ENCODE measurements around the gene TM7SF2.
A peak's percentile ranks its signal among the peaks of the same experiment; 100 is the strongest.

TM7SF2 gene

DNA sequence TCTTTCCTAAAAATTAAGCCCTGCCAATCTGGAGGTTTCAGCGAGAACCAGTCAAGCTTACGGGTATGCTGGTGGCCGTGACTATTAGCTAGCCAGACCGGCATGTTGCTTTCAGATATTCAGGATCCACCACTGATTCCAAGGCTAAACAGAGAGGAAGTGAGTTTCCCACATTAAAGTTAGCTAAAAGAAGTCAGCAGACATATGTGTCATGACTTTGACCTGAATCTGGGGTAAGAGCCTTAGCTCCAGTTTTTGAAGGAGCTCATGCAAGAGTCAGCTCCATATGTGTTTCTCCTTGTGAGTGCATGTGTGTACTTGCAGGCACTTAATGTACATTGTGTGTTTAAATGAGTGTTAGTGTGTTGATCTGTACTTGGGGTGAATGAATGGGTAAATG lies 26.2 kb upstream of the TM7SF2 start:
- Histone ChIP-seq H3K36me3 (ENCODE audit: insufficient read depth, low read length) (peaks cover 75% of the 10 kb centered on the region), H3K9me3 (ENCODE audit: insufficient read depth, low read length, severe bottlenecking) (no peaks in the 10 kb centered on the region), H3K27ac (ENCODE audit: low read length) (no peak overlapping the region), H3K4me3 (ENCODE audit: low read depth in 1 of 2, low read length in 2 of 2) (peak overlapping the region in 1 of 2 experiments; percentile 89; a peak in 1 of 4 replicates), H2AFZ (ENCODE audit: low read depth, low read length) (no peak overlapping the region), H3K9ac (ENCODE audit: low read depth, low read length) (peak overlapping the region; percentile 98; the same call in 1 of the 2 replicates), H4K20me1 (ENCODE audit: insufficient read depth, low read length) (peaks cover 23% of the 10 kb centered on the region), H3K4me1 (ENCODE audit: insufficient read depth, low read length) (peaks cover 44% of the 10 kb centered on the region), H3K79me2 (ENCODE audit: insufficient read depth, low read length) (peaks cover 54% of the 10 kb centered on the region), H3K27me3 (ENCODE audit: insufficient read depth, low read length, poor library complexity) (no peaks in the 10 kb centered on the region), H3K4me2 (ENCODE audit: insufficient read depth, low read length) (peak overlapping the region; percentile 89)
- DNase-seq (no peak), ATAC-seq (ENCODE audit: insufficient read depth, low read depth) (no peak)
- TF ChIP-seq, protein P1, sequence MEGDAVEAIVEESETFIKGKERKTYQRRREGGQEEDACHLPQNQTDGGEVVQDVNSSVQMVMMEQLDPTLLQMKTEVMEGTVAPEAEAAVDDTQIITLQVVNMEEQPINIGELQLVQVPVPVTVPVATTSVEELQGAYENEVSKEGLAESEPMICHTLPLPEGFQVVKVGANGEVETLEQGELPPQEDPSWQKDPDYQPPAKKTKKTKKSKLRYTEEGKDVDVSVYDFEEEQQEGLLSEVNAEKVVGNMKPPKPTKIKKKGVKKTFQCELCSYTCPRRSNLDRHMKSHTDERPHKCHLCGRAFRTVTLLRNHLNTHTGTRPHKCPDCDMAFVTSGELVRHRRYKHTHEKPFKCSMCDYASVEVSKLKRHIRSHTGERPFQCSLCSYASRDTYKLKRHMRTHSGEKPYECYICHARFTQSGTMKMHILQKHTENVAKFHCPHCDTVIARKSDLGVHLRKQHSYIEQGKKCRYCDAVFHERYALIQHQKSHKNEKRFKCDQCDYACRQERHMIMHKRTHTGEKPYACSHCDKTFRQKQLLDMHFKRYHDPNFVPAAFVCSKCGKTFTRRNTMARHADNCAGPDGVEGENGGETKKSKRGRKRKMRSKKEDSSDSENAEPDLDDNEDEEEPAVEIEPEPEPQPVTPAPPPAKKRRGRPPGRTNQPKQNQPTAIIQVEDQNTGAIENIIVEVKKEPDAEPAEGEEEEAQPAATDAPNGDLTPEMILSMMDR (IDR thresholded peaks at IDR 0.05; ENCODE audit: borderline replicate concordance, extremely low read depth, low read length, poor library complexity, severe bottlenecking) = no peak
- no peak for TF ChIP-seq EZH2 (IDR thresholded peaks at IDR 0.05; ENCODE audit: borderline replicate concordance, low read depth, low read length, severe bottlenecking)

DNA sequence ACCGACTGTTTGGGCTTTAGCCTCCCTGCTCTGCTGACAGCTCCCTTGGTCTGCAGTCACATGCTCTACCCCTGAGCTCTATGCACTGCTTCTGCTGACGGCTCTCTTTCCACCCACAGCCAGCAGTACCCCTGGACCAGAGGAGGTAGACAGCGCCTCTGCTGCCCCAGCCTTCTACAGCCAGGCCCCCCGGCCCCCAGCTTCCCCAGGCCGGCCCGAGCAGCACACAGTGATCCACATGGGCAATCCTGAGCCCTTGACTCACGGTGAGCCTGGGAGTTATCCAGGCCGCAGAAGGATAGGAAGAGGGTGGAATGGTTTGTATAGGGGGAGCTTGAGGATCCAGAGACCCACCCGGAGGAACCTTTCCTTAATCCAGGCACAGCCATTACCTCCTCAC lies 24.9 kb upstream of the TM7SF2 start:
- H3K9ac ChIP-seq (ENCODE audit: low read depth, low read length) = no peak overlapping the region
- H3K27ac ChIP-seq (ENCODE audit: low read length) = no peak overlapping the region
- no peaks in the 10 kb centered on the region for H3K9me3 ChIP-seq (ENCODE audit: insufficient read depth, low read length, severe bottlenecking)
- no peak overlapping the region for H3K4me2 ChIP-seq (ENCODE audit: insufficient read depth, low read length)
- H3K79me2 ChIP-seq (ENCODE audit: insufficient read depth, low read length) = peaks cover 41% of the 10 kb centered on the region
- DNase-seq = no peak
- H3K27me3 ChIP-seq (ENCODE audit: insufficient read depth, low read length, poor library complexity) = no peaks in the 10 kb centered on the region
- H4K20me1 ChIP-seq (ENCODE audit: insufficient read depth, low read length) = peaks cover 13% of the 10 kb centered on the region
- H3K36me3 ChIP-seq (ENCODE audit: insufficient read depth, low read length) = peaks cover 61% of the 10 kb centered on the region
- ATAC-seq (ENCODE audit: insufficient read depth, low read depth) = no peak
- TF ChIP-seq, protein P1 (IDR thresholded peaks at IDR 0.05; ENCODE audit: borderline replicate concordance, extremely low read depth, low read length, poor library complexity, severe bottlenecking) = no peak
- no peak for TF ChIP-seq EZH2 (IDR thresholded peaks at IDR 0.05; ENCODE audit: borderline replicate concordance, low read depth, low read length, severe bottlenecking)
- H2AFZ ChIP-seq (ENCODE audit: low read depth, low read length) = no peak overlapping the region
- peaks cover 30% of the 10 kb centered on the region for H3K4me1 ChIP-seq (ENCODE audit: insufficient read depth, low read length)
- H3K4me3 ChIP-seq (ENCODE audit: low read depth in 1 of 2, low read length in 2 of 2) = no peak overlapping the region

DNA sequence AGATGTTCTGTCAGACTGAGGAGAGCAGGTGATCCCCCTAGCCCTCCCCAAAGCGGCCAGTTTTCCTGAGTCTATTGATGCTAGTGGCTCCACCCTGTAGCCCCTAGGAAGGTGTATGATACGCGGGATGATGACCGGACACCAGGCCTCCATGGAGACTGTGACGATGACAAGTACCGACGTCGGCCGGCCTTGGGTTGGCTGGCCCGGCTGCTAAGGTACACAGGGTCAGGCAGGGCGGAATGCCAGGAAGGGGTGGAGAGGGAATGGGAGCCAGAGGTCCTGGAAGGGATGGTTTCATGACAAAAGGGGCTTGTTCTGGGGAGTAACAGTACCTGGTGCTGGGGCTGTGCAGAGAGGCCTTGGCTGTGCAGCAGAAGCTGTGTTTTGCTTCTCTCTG lies 24.5 kb upstream of the TM7SF2 start:
- H3K4me2 ChIP-seq (ENCODE audit: insufficient read depth, low read length) = no peak overlapping the region
- peaks cover 37% of the 10 kb centered on the region for H3K79me2 ChIP-seq (ENCODE audit: insufficient read depth, low read length)
- H3K4me1 ChIP-seq (ENCODE audit: insufficient read depth, low read length) = peaks cover 26% of the 10 kb centered on the region
- ATAC-seq (ENCODE audit: insufficient read depth, low read depth) (no peak), DNase-seq (no peak)
- no peak overlapping the region for H3K4me3 ChIP-seq (ENCODE audit: low read depth in 1 of 2, low read length in 2 of 2)
- no peak overlapping the region for H2AFZ ChIP-seq (ENCODE audit: low read depth, low read length)
- TF ChIP-seq, protein P1 (IDR thresholded peaks at IDR 0.05; ENCODE audit: borderline replicate concordance, extremely low read depth, low read length, poor library complexity, severe bottlenecking) = no peak
- no peak for TF ChIP-seq EZH2 (IDR thresholded peaks at IDR 0.05; ENCODE audit: borderline replicate concordance, low read depth, low read length, severe bottlenecking)
- H3K9ac ChIP-seq (ENCODE audit: low read depth, low read length) = no peak overlapping the region
- no peaks in the 10 kb centered on the region for H3K27me3 ChIP-seq (ENCODE audit: insufficient read depth, low read length, poor library complexity)
- no peaks in the 10 kb centered on the region for H3K9me3 ChIP-seq (ENCODE audit: insufficient read depth, low read length, severe bottlenecking)
- peaks cover 9% of the 10 kb centered on the region for H4K20me1 ChIP-seq (ENCODE audit: insufficient read depth, low read length)
- peaks cover 57% of the 10 kb centered on the region for H3K36me3 ChIP-seq (ENCODE audit: insufficient read depth, low read length)
- no peak overlapping the region for H3K27ac ChIP-seq (ENCODE audit: low read length)

DNA sequence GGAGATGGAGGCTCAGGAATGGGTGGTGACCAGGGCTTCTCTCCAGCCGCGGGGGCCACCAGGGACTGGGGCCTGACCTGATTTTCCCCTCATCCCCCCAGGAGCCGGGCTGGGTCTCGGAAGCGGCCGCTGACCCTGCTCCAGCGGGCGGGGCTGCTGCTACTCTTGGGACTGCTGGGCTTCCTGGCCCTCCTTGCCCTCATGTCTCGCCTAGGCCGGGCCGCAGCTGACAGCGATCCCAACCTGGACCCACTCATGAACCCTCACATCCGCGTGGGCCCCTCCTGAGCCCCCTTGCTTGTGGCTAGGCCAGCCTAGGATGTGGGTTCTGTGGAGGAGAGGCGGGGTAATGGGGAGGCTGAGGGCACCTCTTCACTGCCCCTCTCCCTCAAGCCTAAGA lies 23.8 kb upstream of the TM7SF2 start:
- H4K20me1 ChIP-seq (ENCODE audit: insufficient read depth, low read length) = peaks cover 9% of the 10 kb centered on the region
- H3K36me3 ChIP-seq (ENCODE audit: insufficient read depth, low read length) = peaks cover 51% of the 10 kb centered on the region
- no peak for DNase-seq
- ATAC-seq (ENCODE audit: insufficient read depth, low read depth) = no peak
- no peak overlapping the region for H3K4me3 ChIP-seq (ENCODE audit: low read depth in 1 of 2, low read length in 2 of 2)
- H2AFZ ChIP-seq (ENCODE audit: low read depth, low read length) = no peak overlapping the region
- H3K79me2 ChIP-seq (ENCODE audit: insufficient read depth, low read length) = peaks cover 31% of the 10 kb centered on the region
- H3K9ac ChIP-seq (ENCODE audit: low read depth, low read length) = no peak overlapping the region
- H3K4me2 ChIP-seq (ENCODE audit: insufficient read depth, low read length) = no peak overlapping the region
- no peak for TF ChIP-seq EZH2 (IDR thresholded peaks at IDR 0.05; ENCODE audit: borderline replicate concordance, low read depth, low read length, severe bottlenecking)
- TF ChIP-seq, protein P1 (IDR thresholded peaks at IDR 0.05; ENCODE audit: borderline replicate concordance, extremely low read depth, low read length, poor library complexity, severe bottlenecking) = no peak
- peaks cover 20% of the 10 kb centered on the region for H3K4me1 ChIP-seq (ENCODE audit: insufficient read depth, low read length)
- no peaks in the 10 kb centered on the region for H3K9me3 ChIP-seq (ENCODE audit: insufficient read depth, low read length, severe bottlenecking)
- no peak overlapping the region for H3K27ac ChIP-seq (ENCODE audit: low read length)
- H3K27me3 ChIP-seq (ENCODE audit: insufficient read depth, low read length, poor library complexity) = no peaks in the 10 kb centered on the region
